HEK293 (cell line): ENCODE data around the gene EBF3.

Experiments used
- CTCF ChIA-PET: fragments of 350-600 bp; formaldehyde crosslinking; extraction: SDS; loops from one replicate; lab custom pipeline; 2021; ENCODE audit warnings: antibody characterized with exemption; lab: Yijun Ruan, JAX
- POLR2A ChIA-PET: fragments of 300-600 bp; formaldehyde crosslinking; extraction: SDS; loops from one replicate; lab custom pipeline; 2020; ENCODE audit warnings: antibody characterized with exemption, inconsistent platforms; lab: Yijun Ruan, JAX
- H3K27ac ChIP-seq: fragments of 200-500 bp; sonication (Bioruptor generic); 2 replicates; pipeline ENCODE4 v1.5.1; 2014; ENCODE audit warnings: low read depth, low read length, control low read depth, inconsistent platforms; ENCODE audit errors: extremely low read depth
- H3K36me3 ChIP-seq, 2 experiments: fragments of 200-500 bp in 1 of 2; sonication (Bioruptor generic) in 1 of 2; 1 replicate in 1 of 2; 2 replicates in 1 of 2; pipeline ENCODE4 v1.5.1; 2014 to 2017; ENCODE audit warnings: inconsistent platforms in 2 of 2, low read length in 2 of 2; ENCODE audit not compliant: control insufficient read depth in 2 of 2, insufficient read depth in 1 of 2
- H3K4me1 ChIP-seq: fragments of 200-500 bp; sonication (Bioruptor generic); 2 replicates; pipeline ENCODE4 v1.5.1; 2014; ENCODE audit warnings: mild to moderate bottlenecking, low read length, inconsistent platforms; ENCODE audit not compliant: control insufficient read depth, insufficient read depth
- H3K4me3 ChIP-seq: 2 replicates; pipeline ENCODE4 v1.5.1; 2011; ENCODE audit warnings: low read depth, mild to moderate bottlenecking, control low read depth, low read length, moderate library complexity
- H3K9me3 ChIP-seq: fragments of 200-500 bp; sonication (Bioruptor generic); 2 replicates; pipeline ENCODE4 v1.5.1; 2014; ENCODE audit warnings: low read depth, low read length, inconsistent platforms; ENCODE audit not compliant: control insufficient read depth, insufficient read depth
- BCL11B ChIP-seq: fragments of 450-650 bp; formaldehyde crosslinking; IDR thresholded peaks from 2 replicates; pipeline ENCODE4 v1.5.1; 2016; ENCODE audit warnings: low read depth, missing biosample characterization, missing genetic modification characterization
- ELK4 ChIP-seq: IDR thresholded peaks from 2 replicates; pipeline ENCODE4 v1.6.1; 2011; ENCODE audit warnings: mild to moderate bottlenecking, low read depth, low read length, borderline replicate concordance
- IKZF3 ChIP-seq: fragments of 450-650 bp; IDR thresholded peaks from 2 replicates; pipeline ENCODE4 v1.5.0; 2018; ENCODE audit warnings: missing biosample characterization, mild to moderate bottlenecking, missing genetic modification characterization, moderate library complexity
- KLF17 ChIP-seq: fragments of 450-650 bp; formaldehyde crosslinking; IDR thresholded peaks from 2 replicates; pipeline ENCODE4 v1.5.1; 2016; ENCODE audit warnings: missing biosample characterization, missing genetic modification characterization
- KLF7 ChIP-seq: fragments of 450-650 bp; formaldehyde crosslinking; IDR thresholded peaks from 2 replicates; pipeline ENCODE4 v1.5.1; 2016; ENCODE audit warnings: missing biosample characterization, missing genetic modification characterization, borderline replicate concordance
- OSR2 ChIP-seq: fragments of 450-650 bp; formaldehyde crosslinking; IDR thresholded peaks from 2 replicates; pipeline ENCODE4 v1.5.1; 2016; ENCODE audit warnings: missing biosample characterization, missing genetic modification characterization
- ZBTB17 ChIP-seq: fragments of 450-650 bp; formaldehyde crosslinking; IDR thresholded peaks from 2 replicates; pipeline ENCODE4 v1.5.1; 2016; ENCODE audit warnings: missing biosample characterization, missing genetic modification characterization
- ZBTB48 ChIP-seq: fragments of 450-650 bp; formaldehyde crosslinking; IDR thresholded peaks from 2 replicates; pipeline ENCODE4 v1.5.1; 2016; ENCODE audit warnings: missing biosample characterization, missing genetic modification characterization
- ZBTB8A ChIP-seq: fragments of 450-650 bp; formaldehyde crosslinking; IDR thresholded peaks from 2 replicates; pipeline ENCODE4 v1.5.1; 2016; ENCODE audit warnings: missing biosample characterization, missing genetic modification characterization
- ZNF157 ChIP-seq: fragments of 450-650 bp; formaldehyde crosslinking; IDR thresholded peaks from 2 replicates; pipeline ENCODE4 v1.5.1; 2016; ENCODE audit warnings: missing biosample characterization, missing genetic modification characterization
- ZNF211 ChIP-seq: fragments of 450-650 bp; formaldehyde crosslinking; IDR thresholded peaks from 2 replicates; pipeline ENCODE4 v1.5.1; 2016; ENCODE audit warnings: low read depth, missing biosample characterization, missing genetic modification characterization
- ZNF248 ChIP-seq: fragments of 450-650 bp; formaldehyde crosslinking; IDR thresholded peaks from 2 replicates; pipeline ENCODE4 v1.5.1; 2017; ENCODE audit warnings: missing biosample characterization, missing genetic modification characterization
- ZNF335 ChIP-seq: fragments of 450-650 bp; formaldehyde crosslinking; conservative IDR thresholded peaks from 2 replicates; pipeline ENCODE4 v1.5.1; 2016; ENCODE audit warnings: missing biosample characterization, missing genetic modification characterization
- ZNF366 ChIP-seq: fragments of 450-650 bp; formaldehyde crosslinking; conservative IDR thresholded peaks from 2 replicates; pipeline ENCODE4 v1.5.1; 2016; ENCODE audit warnings: missing biosample characterization, missing genetic modification characterization
- ZNF473 ChIP-seq: fragments of 450-650 bp; formaldehyde crosslinking; IDR thresholded peaks from 2 replicates; pipeline ENCODE4 v1.5.1; 2017; ENCODE audit warnings: missing biosample characterization, missing genetic modification characterization
- ZNF514 ChIP-seq: fragments of 450-650 bp; formaldehyde crosslinking; IDR thresholded peaks from 2 replicates; pipeline ENCODE4 v1.5.1; 2016; ENCODE audit warnings: missing biosample characterization, missing genetic modification characterization
- ZNF660 ChIP-seq: fragments of 450-650 bp; IDR thresholded peaks from 2 replicates; pipeline ENCODE4 v1.5.1; 2018; ENCODE audit warnings: missing biosample characterization, mild to moderate bottlenecking, missing genetic modification characterization
- ZNF664 ChIP-seq: fragments of 450-650 bp; formaldehyde crosslinking; IDR thresholded peaks from 2 replicates; pipeline ENCODE4 v1.5.1; 2016; ENCODE audit warnings: missing biosample characterization, missing genetic modification characterization
- ZNF792 ChIP-seq: fragments of 450-650 bp; formaldehyde crosslinking; IDR thresholded peaks from 2 replicates; pipeline ENCODE4 v1.5.1; 2016; ENCODE audit warnings: missing biosample characterization, missing genetic modification characterization
- ZSCAN18 ChIP-seq: fragments of 450-650 bp; formaldehyde crosslinking; IDR thresholded peaks from 2 replicates; pipeline ENCODE4 v1.5.1; 2016; ENCODE audit warnings: missing biosample characterization, missing genetic modification characterization
- ZSCAN23 ChIP-seq: fragments of 450-650 bp; formaldehyde crosslinking; IDR thresholded peaks from 2 replicates; pipeline ENCODE4 v1.5.1; 2016; ENCODE audit warnings: missing biosample characterization, missing genetic modification characterization

The EBF3 gene

GRCh38 chr10:129909080-129909479 is 55.0 kb downstream of the EBF3 start:
- Histone ChIP-seq H3K27ac (no peak overlapping the region), H3K9me3 (no peaks in the 10 kb centered on the region), H3K36me3 (no peaks in the 10 kb centered on the region), H3K4me3 (no peak overlapping the region), H3K4me1 (peaks cover 18% of the 10 kb centered on the region)
- TF ChIP-seq BCL11B (tag by site-specific recombination) (no peak), KLF7 (tag by site-specific recombination) (no peak), ZNF335 (tag by site-specific recombination) (no peak), ZBTB8A (no peak), KLF17 (tag by site-specific recombination) (no peak), ELK4 (no peak), OSR2 (tag by site-specific recombination) (no peak), ZNF248 (tag by site-specific recombination) (no peak), ZNF157 (tag by site-specific recombination) (no peak)
- CTCF ChIA-PET, result no interaction called here
- POLR2A ChIA-PET, result no interaction called here

- POLR2A ChIA-PET, result no interaction called here
Measured at GRCh38 chr10:129908406-129908805, 55.7 kb downstream of the EBF3 start.

GRCh38 chr10:129905553-129905952 is 58.5 kb downstream of the EBF3 start:
- Histone ChIP-seq H3K9me3 (no peaks in the 10 kb centered on the region), H3K4me1 (no peaks in the 10 kb centered on the region), H3K27ac (no peak overlapping the region), H3K4me3 (no peak overlapping the region), H3K36me3 (no peaks in the 10 kb centered on the region)
- no peak for TF ChIP-seq ZNF514
- no peak for TF ChIP-seq ZBTB48 (tag by site-specific recombination)
- CTCF ChIA-PET, result no interaction called here
- POLR2A ChIA-PET, result no interaction called here

More at GRCh38 chr10:129908406-129908805, 55.7 kb downstream of the EBF3 start:
- H3K9me3 ChIP-seq, result no peaks in the 10 kb centered on the region
- TF ChIP-seq ZNF792 (tag by site-specific recombination) (no peak), ZSCAN18 (tag by site-specific recombination) (no peak), ZNF473 (tag by site-specific recombination) (no peak)
- H3K4me1 ChIP-seq, result peaks cover 15% of the 10 kb centered on the region
- no peaks in the 10 kb centered on the region for H3K36me3 ChIP-seq
- no peak overlapping the region for H3K27ac ChIP-seq
- no peak overlapping the region for H3K4me3 ChIP-seq
- CTCF ChIA-PET, result no interaction called here

GRCh38 chr10:129904323-129904722 is 59.8 kb downstream of the EBF3 start:
- POLR2A ChIA-PET, result no interaction called here

More at GRCh38 chr10:129904323-129904722, 59.8 kb downstream of the EBF3 start:
- Histone ChIP-seq H3K36me3 (no peaks in the 10 kb centered on the region), H3K4me1 (no peaks in the 10 kb centered on the region), H3K9me3 (no peaks in the 10 kb centered on the region), H3K27ac (no peak overlapping the region), H3K4me3 (no peak overlapping the region)
- CTCF ChIA-PET, result no interaction called here
- no peak for TF ChIP-seq ZNF211 (tag by site-specific recombination)
- TF ChIP-seq ZNF660 (tag by site-specific recombination), result no peak
- TF ChIP-seq ZNF366 (tag by site-specific recombination), result peak; percentile 92
- TF ChIP-seq ZSCAN23, result no peak
- no peak for TF ChIP-seq IKZF3 (tag by site-specific recombination)
- no peak for TF ChIP-seq ZNF792 (tag by site-specific recombination)
- TF ChIP-seq ZBTB17, result peak; percentile 65
- TF ChIP-seq ZNF664, result no peak
